ENCODE measurements around the gene BRPF3. TPM values are rescaled to one million over a fixed set of nuclear protein-coding genes. Genes with fewer than 3 reads are reported as not detected.

The BRPF3 gene
- total RNA-seq, 1 experiment from 2014 or later, result 30.4 TPM

- no peaks in the 10 kb centered on the region for H3K4me1 Mint-ChIP-seq
- H3K27ac Mint-ChIP-seq, result no peak overlapping the region
- peaks cover 40% of the 10 kb centered on the region for H3K36me3 Mint-ChIP-seq
- CTCF ChIA-PET, result interaction anchor here (1.2 kb wide), 1 partner anchor 16 kb away, joined by 6 read pairs; no protein-coding TSS in a partner anchor
- no peaks in the 10 kb centered on the region for H3K27me3 Mint-ChIP-seq (ENCODE audit: low read depth)
- no peaks in the 10 kb centered on the region for H3K9me3 Mint-ChIP-seq
- POLR2A ChIA-PET, result interaction anchor here (0.6 kb wide), 1 partner anchor 202 kb away, joined by 3 read pairs; the partner anchor contains the start of gene MAPK14
- no peak overlapping the region for H3K4me3 Mint-ChIP-seq
- no peak for DNase-seq (ENCODE audit: low spot score)
- TF ChIP-seq ZBTB21 (CRISPR knock-in tag; IDR thresholded peaks at IDR 0.05; ENCODE audit: borderline replicate concordance) (no peak), ZNF219 (CRISPR knock-in tag; IDR thresholded peaks at IDR 0.05; ENCODE audit: borderline replicate concordance) (no peak), ZNF263 (CRISPR knock-in tag; IDR thresholded peaks at IDR 0.05; ENCODE audit: low read depth) (no peak), NFE2L1 (CRISPR knock-in tag; IDR thresholded peaks at IDR 0.05) (no peak), ZNF121 (CRISPR knock-in tag; IDR thresholded peaks at IDR 0.05) (no peak), NFATC4 (CRISPR knock-in tag; IDR thresholded peaks at IDR 0.05) (no peak), ZNF423 (CRISPR knock-in tag; IDR thresholded peaks at IDR 0.05) (no peak), PRDM15 (CRISPR knock-in tag; IDR thresholded peaks at IDR 0.05) (no peak), NR3C1 (CRISPR knock-in tag; conservative IDR thresholded peaks at IDR 0.05; ENCODE audit: low read depth) (no peak), SOX15 (CRISPR knock-in tag; IDR thresholded peaks at IDR 0.05) (no peak), ZNF138 (CRISPR knock-in tag; conservative IDR thresholded peaks at IDR 0.05) (no peak), GABPB1 (CRISPR knock-in tag; IDR thresholded peaks at IDR 0.05) (no peak), ZMAT4 (CRISPR knock-in tag; IDR thresholded peaks at IDR 0.05) (no peak)
- TF ChIP-seq, protein P1, sequence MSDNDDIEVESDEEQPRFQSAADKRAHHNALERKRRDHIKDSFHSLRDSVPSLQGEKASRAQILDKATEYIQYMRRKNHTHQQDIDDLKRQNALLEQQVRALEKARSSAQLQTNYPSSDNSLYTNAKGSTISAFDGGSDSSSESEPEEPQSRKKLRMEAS (CRISPR knock-in tag; IDR thresholded peaks at IDR 0.05), result no peak
- TF ChIP-seq, protein P2, sequence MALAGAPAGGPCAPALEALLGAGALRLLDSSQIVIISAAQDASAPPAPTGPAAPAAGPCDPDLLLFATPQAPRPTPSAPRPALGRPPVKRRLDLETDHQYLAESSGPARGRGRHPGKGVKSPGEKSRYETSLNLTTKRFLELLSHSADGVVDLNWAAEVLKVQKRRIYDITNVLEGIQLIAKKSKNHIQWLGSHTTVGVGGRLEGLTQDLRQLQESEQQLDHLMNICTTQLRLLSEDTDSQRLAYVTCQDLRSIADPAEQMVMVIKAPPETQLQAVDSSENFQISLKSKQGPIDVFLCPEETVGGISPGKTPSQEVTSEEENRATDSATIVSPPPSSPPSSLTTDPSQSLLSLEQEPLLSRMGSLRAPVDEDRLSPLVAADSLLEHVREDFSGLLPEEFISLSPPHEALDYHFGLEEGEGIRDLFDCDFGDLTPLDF (CRISPR knock-in tag; IDR thresholded peaks at IDR 0.05), result no peak
- TF ChIP-seq, protein P3, sequence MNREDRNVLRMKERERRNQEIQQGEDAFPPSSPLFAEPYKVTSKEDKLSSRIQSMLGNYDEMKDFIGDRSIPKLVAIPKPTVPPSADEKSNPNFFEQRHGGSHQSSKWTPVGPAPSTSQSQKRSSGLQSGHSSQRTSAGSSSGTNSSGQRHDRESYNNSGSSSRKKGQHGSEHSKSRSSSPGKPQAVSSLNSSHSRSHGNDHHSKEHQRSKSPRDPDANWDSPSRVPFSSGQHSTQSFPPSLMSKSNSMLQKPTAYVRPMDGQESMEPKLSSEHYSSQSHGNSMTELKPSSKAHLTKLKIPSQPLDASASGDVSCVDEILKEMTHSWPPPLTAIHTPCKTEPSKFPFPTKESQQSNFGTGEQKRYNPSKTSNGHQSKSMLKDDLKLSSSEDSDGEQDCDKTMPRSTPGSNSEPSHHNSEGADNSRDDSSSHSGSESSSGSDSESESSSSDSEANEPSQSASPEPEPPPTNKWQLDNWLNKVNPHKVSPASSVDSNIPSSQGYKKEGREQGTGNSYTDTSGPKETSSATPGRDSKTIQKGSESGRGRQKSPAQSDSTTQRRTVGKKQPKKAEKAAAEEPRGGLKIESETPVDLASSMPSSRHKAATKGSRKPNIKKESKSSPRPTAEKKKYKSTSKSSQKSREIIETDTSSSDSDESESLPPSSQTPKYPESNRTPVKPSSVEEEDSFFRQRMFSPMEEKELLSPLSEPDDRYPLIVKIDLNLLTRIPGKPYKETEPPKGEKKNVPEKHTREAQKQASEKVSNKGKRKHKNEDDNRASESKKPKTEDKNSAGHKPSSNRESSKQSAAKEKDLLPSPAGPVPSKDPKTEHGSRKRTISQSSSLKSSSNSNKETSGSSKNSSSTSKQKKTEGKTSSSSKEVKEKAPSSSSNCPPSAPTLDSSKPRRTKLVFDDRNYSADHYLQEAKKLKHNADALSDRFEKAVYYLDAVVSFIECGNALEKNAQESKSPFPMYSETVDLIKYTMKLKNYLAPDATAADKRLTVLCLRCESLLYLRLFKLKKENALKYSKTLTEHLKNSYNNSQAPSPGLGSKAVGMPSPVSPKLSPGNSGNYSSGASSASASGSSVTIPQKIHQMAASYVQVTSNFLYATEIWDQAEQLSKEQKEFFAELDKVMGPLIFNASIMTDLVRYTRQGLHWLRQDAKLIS (CRISPR knock-in tag; IDR thresholded peaks at IDR 0.05; ENCODE audit: borderline replicate concordance), result no peak
- TF ChIP-seq, protein P4, sequence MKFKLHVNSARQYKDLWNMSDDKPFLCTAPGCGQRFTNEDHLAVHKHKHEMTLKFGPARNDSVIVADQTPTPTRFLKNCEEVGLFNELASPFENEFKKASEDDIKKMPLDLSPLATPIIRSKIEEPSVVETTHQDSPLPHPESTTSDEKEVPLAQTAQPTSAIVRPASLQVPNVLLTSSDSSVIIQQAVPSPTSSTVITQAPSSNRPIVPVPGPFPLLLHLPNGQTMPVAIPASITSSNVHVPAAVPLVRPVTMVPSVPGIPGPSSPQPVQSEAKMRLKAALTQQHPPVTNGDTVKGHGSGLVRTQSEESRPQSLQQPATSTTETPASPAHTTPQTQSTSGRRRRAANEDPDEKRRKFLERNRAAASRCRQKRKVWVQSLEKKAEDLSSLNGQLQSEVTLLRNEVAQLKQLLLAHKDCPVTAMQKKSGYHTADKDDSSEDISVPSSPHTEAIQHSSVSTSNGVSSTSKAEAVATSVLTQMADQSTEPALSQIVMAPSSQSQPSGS (CRISPR knock-in tag; IDR thresholded peaks at IDR 0.05; ENCODE audit: borderline replicate concordance, low read depth), result no peak
- no peak for ATAC-seq
Observed at GRCh38 chr6:36229223-36229622, 32.7 kb downstream of the BRPF3 start.

All from WTC11 (cell line).